Progenitor cell of endocrine pancreas (in vitro differentiated cells): Measurements from ENCODE around the gene PMFBP1. TPM values are rescaled to one million over a fixed set of nuclear protein-coding genes. Genes with fewer than 3 reads are reported as not detected.

Experiments
- DNase-seq: peaks from one replicate; pipeline ENCODE4 v3.0.0; 2021; ENCODE audit warnings: low spot score; ENCODE audit not compliant: unreplicated experiment
- H3K27ac Mint-ChIP-seq: 2 replicates; pipeline ENCODE4 v1.8.0; 2021; ENCODE audit warnings: mild to moderate bottlenecking, moderate library complexity, mixed read lengths
- H3K27me3 Mint-ChIP-seq: 2 replicates; pipeline ENCODE4 v1.8.0; 2021; ENCODE audit warnings: mixed read lengths
- H3K36me3 Mint-ChIP-seq: 2 replicates; pipeline ENCODE4 v1.8.0; 2022; ENCODE audit warnings: mixed read lengths; ENCODE audit not compliant: insufficient read depth
- H3K4me1 Mint-ChIP-seq: 2 replicates; pipeline ENCODE4 v1.8.0; 2021; ENCODE audit warnings: low read depth, mixed read lengths
- H3K4me3 Mint-ChIP-seq: 2 replicates; pipeline ENCODE4 v1.8.0; 2021; ENCODE audit warnings: low read depth, mild to moderate bottlenecking, moderate library complexity, mixed read lengths
- H3K9me3 Mint-ChIP-seq: 2 replicates; pipeline ENCODE4 v1.8.0; 2021; ENCODE audit warnings: low read depth, mixed read lengths
- CTCF ChIP-seq: fragments of 200-600 bp; sonication (generic); IDR thresholded peaks from one replicate; pipeline ENCODE4 v1.5.0; 2021; ENCODE audit warnings: antibody characterized with exemption, mild to moderate bottlenecking; ENCODE audit not compliant: unreplicated experiment
- total RNA-seq: library from RNA; stranded (reverse); gene quantifications from 2 replicates; pipeline ENCODE4 v1.2.1, GENCODE V29; 2021

PMFBP1 gene
- total RNA-seq, 1 donor from 2014 or later: 3.9 TPM

DNA sequence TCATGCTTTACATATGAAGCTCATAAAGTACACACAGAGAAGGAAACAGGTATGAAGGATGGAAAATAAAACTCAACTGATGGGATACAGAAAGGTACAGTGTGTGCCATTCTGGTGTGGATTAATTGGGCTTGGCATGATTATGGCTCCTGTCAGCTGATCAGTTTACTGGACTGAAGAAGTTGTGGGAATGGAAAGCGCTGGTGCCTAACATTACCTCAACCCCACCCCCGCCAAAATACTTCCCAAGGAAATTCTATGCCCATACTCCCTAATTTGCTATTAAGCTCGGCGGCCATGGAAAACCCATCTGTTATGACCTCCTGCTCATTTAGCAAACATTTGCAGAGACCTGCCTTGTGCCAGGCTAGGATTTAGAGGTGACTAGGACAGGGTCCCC lies 16.6 kb upstream of the PMFBP1 start:
- no peak overlapping the region for H3K27ac Mint-ChIP-seq
- H3K36me3 Mint-ChIP-seq: peaks cover 3% of the 10 kb centered on the region
- no peak overlapping the region for H3K4me3 Mint-ChIP-seq
- no peaks in the 10 kb centered on the region for H3K27me3 Mint-ChIP-seq
- peaks cover 8% of the 10 kb centered on the region for H3K9me3 Mint-ChIP-seq
- no peaks in the 10 kb centered on the region for H3K4me1 Mint-ChIP-seq
- no peak for TF ChIP-seq CTCF
- no peak for DNase-seq

DNA sequence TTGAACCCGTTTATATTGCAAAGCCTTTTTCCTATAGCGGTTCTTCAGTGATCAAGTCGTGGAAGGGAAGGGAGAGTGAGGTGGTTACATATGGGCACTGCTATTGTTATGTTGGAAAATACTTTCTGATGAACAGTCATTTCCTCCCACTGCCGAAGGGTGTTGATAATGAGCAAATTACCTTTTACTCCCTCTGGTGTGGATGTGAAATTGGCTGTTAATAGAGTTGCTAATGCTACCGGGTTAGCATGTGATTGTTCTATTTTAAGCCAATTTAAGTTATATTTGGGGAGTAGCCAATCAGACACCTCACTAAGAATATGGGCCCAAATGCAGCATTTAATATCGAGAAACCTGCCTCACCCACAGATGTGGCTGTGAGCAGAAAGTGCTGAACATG lies 15.6 kb upstream of the PMFBP1 start:
- Mint-ChIP-seq H3K9me3 (peaks cover 8% of the 10 kb centered on the region), H3K27ac (no peak overlapping the region), H3K36me3 (peaks cover 3% of the 10 kb centered on the region), H3K4me1 (no peaks in the 10 kb centered on the region), H3K27me3 (no peaks in the 10 kb centered on the region), H3K4me3 (no peak overlapping the region)
- no peak for TF ChIP-seq CTCF
- DNase-seq: no peak

- no peak overlapping the region for H3K4me3 Mint-ChIP-seq
- H3K4me1 Mint-ChIP-seq: peaks cover 16% of the 10 kb centered on the region
- no peak for DNase-seq
- no peaks in the 10 kb centered on the region for H3K27me3 Mint-ChIP-seq
- H3K36me3 Mint-ChIP-seq: no peaks in the 10 kb centered on the region
- no peak overlapping the region for H3K27ac Mint-ChIP-seq
- TF ChIP-seq CTCF: no peak
- no peaks in the 10 kb centered on the region for H3K9me3 Mint-ChIP-seq
These were observed 11.0 kb upstream of the PMFBP1 start for GRCh38 chr16:72182976-72183375.

GRCh38 chr16:72179204-72179970 lies 7.4 kb upstream of the PMFBP1 start:
- Mint-ChIP-seq H3K4me3 (no peak overlapping the region), H3K9me3 (peaks cover 4% of the 10 kb centered on the region), H3K36me3 (no peaks in the 10 kb centered on the region), H3K27me3 (peaks cover 6% of the 10 kb centered on the region), H3K4me1 (peaks cover 16% of the 10 kb centered on the region), H3K27ac (no peak overlapping the region)
- no peak for TF ChIP-seq CTCF
- DNase-seq: no peak

GRCh38 chr16:72174726-72175125 lies 2.8 kb upstream of the PMFBP1 start:
- Mint-ChIP-seq H3K4me1 (peaks cover 5% of the 10 kb centered on the region), H3K4me3 (no peak overlapping the region), H3K27me3 (peaks cover 6% of the 10 kb centered on the region), H3K9me3 (peaks cover 4% of the 10 kb centered on the region), H3K36me3 (no peaks in the 10 kb centered on the region), H3K27ac (no peak overlapping the region)
- no peak for DNase-seq
- TF ChIP-seq CTCF: no peak
